Measurements from ENCODE around the gene ARHGEF10L.
A peak's percentile ranks its signal among the peaks of the same experiment; 100 is the strongest.

Gene ARHGEF10L

GRCh38 chr1:17531682-17532487, 7.6 kb upstream of the ARHGEF10L start:
- H3K4me3 ChIP-seq (ENCODE audit: low read length in 2 of 2), result no peak overlapping the region
- H3K9ac ChIP-seq (ENCODE audit: low read depth in 1 of 2, low read length in 2 of 2), result peak overlapping the region; percentile 38 to 70
- H3K27ac ChIP-seq (ENCODE audit: low read depth in 2 of 2, low read length in 2 of 2), result peak overlapping the region; percentile 93 to 94
- peaks cover 0 to 3% of the 10 kb centered on the region in 2 donors for H3K36me3 ChIP-seq (ENCODE audit: control insufficient read depth in 2 of 2, insufficient read depth in 2 of 2, low read length in 2 of 2)
- H3K9me3 ChIP-seq (ENCODE audit: control insufficient read depth in 2 of 2, low read length in 2 of 2), result no peaks in the 10 kb centered on the region
- no peaks in the 10 kb centered on the region for H3K27me3 ChIP-seq (ENCODE audit: control insufficient read depth in 2 of 2, insufficient read depth in 2 of 2, low read length in 2 of 2)
- H3K4me1 ChIP-seq (ENCODE audit: control insufficient read depth in 2 of 2, insufficient read depth in 2 of 2, low read length in 2 of 2), result peaks cover 28 to 41% of the 10 kb centered on the region in 2 donors

- Histone ChIP-seq H3K9me3 (ENCODE audit: control insufficient read depth in 2 of 2, low read length in 2 of 2) (no peaks in the 10 kb centered on the region), H3K27ac (ENCODE audit: low read depth in 2 of 2, low read length in 2 of 2) (peak overlapping the region; percentile 24 to 93), H3K4me3 (ENCODE audit: low read length in 2 of 2) (no peak overlapping the region), H3K27me3 (ENCODE audit: control insufficient read depth in 2 of 2, insufficient read depth in 2 of 2, low read length in 2 of 2) (no peaks in the 10 kb centered on the region), H3K4me1 (ENCODE audit: control insufficient read depth in 2 of 2, insufficient read depth in 2 of 2, low read length in 2 of 2) (peaks cover 20 to 33% of the 10 kb centered on the region in 2 donors), H3K9ac (ENCODE audit: low read depth in 1 of 2, low read length in 2 of 2) (no peak overlapping the region), H3K36me3 (ENCODE audit: control insufficient read depth in 2 of 2, insufficient read depth in 2 of 2, low read length in 2 of 2) (peaks cover 0 to 3% of the 10 kb centered on the region in 2 donors)
Observed at GRCh38 chr1:17533201-17533600, 6.3 kb upstream of the ARHGEF10L start.

- no peak overlapping the region for H3K4me3 ChIP-seq (ENCODE audit: low read length in 2 of 2)
- H3K27ac ChIP-seq (ENCODE audit: low read depth in 2 of 2, low read length in 2 of 2), result no peak overlapping the region
- H3K4me1 ChIP-seq (ENCODE audit: control insufficient read depth in 2 of 2, insufficient read depth in 2 of 2, low read length in 2 of 2), result peaks cover 24 to 38% of the 10 kb centered on the region in 2 donors
- no peaks in the 10 kb centered on the region for H3K9me3 ChIP-seq (ENCODE audit: control insufficient read depth in 2 of 2, low read length in 2 of 2)
- peaks cover 0 to 3% of the 10 kb centered on the region in 2 donors for H3K36me3 ChIP-seq (ENCODE audit: control insufficient read depth in 2 of 2, insufficient read depth in 2 of 2, low read length in 2 of 2)
- no peak overlapping the region for H3K9ac ChIP-seq (ENCODE audit: low read depth in 1 of 2, low read length in 2 of 2)
- H3K27me3 ChIP-seq (ENCODE audit: control insufficient read depth in 2 of 2, insufficient read depth in 2 of 2, low read length in 2 of 2), result no peaks in the 10 kb centered on the region
Observed at GRCh38 chr1:17535300-17535936, 4.1 kb upstream of the ARHGEF10L start.

GRCh38 chr1:17538010-17538409, 1.5 kb upstream of the ARHGEF10L start:
- Histone ChIP-seq H3K36me3 (ENCODE audit: control insufficient read depth in 2 of 2, insufficient read depth in 2 of 2, low read length in 2 of 2) (peaks cover 0 to 3% of the 10 kb centered on the region in 2 donors), H3K4me1 (ENCODE audit: control insufficient read depth in 2 of 2, insufficient read depth in 2 of 2, low read length in 2 of 2) (peaks cover 22 to 31% of the 10 kb centered on the region in 2 donors), H3K9me3 (ENCODE audit: control insufficient read depth in 2 of 2, low read length in 2 of 2) (no peaks in the 10 kb centered on the region), H3K4me3 (ENCODE audit: low read length in 2 of 2) (no peak overlapping the region), H3K9ac (ENCODE audit: low read depth in 1 of 2, low read length in 2 of 2) (no peak overlapping the region), H3K27ac (ENCODE audit: low read depth in 2 of 2, low read length in 2 of 2) (peak overlapping the region; percentile 22 to 43), H3K27me3 (ENCODE audit: control insufficient read depth in 2 of 2, insufficient read depth in 2 of 2, low read length in 2 of 2) (no peaks in the 10 kb centered on the region)

GRCh38 chr1:17538428-17539117, 925 bp upstream of the ARHGEF10L start:
- Histone ChIP-seq H3K36me3 (ENCODE audit: control insufficient read depth in 2 of 2, insufficient read depth in 2 of 2, low read length in 2 of 2) (peaks cover 0 to 3% of the 10 kb centered on the region in 2 donors), H3K9me3 (ENCODE audit: control insufficient read depth in 2 of 2, low read length in 2 of 2) (no peaks in the 10 kb centered on the region), H3K27me3 (ENCODE audit: control insufficient read depth in 2 of 2, insufficient read depth in 2 of 2, low read length in 2 of 2) (no peaks in the 10 kb centered on the region), H3K4me1 (ENCODE audit: control insufficient read depth in 2 of 2, insufficient read depth in 2 of 2, low read length in 2 of 2) (peaks cover 22 to 28% of the 10 kb centered on the region in 2 donors), H3K9ac (ENCODE audit: low read depth in 1 of 2, low read length in 2 of 2) (peak overlapping the region in 1 of 2 donors; percentile 76), H3K4me3 (ENCODE audit: low read length in 2 of 2) (peak overlapping the region in 1 of 2 donors; percentile 9), H3K27ac (ENCODE audit: low read depth in 2 of 2, low read length in 2 of 2) (peak overlapping the region; percentile 61 to 66)

- H3K9ac ChIP-seq (ENCODE audit: low read depth in 1 of 2, low read length in 2 of 2), result peak overlapping the region in 1 of 2 donors; percentile 76
Observed at GRCh38 chr1:17539118-17539476, 401 bp upstream of the ARHGEF10L start.

GRCh38 chr1:17540255-17541001, 930 bp downstream of the ARHGEF10L start:
- Histone ChIP-seq H3K27ac (ENCODE audit: low read depth in 2 of 2, low read length in 2 of 2) (peak overlapping the region; percentile 78 to 85), H3K9me3 (ENCODE audit: control insufficient read depth in 2 of 2, low read length in 2 of 2) (no peaks in the 10 kb centered on the region), H3K36me3 (ENCODE audit: control insufficient read depth in 2 of 2, insufficient read depth in 2 of 2, low read length in 2 of 2) (no peaks in the 10 kb centered on the region), H3K9ac (ENCODE audit: low read depth in 1 of 2, low read length in 2 of 2) (peak overlapping the region; percentile 79 to 95), H3K4me1 (ENCODE audit: control insufficient read depth in 2 of 2, insufficient read depth in 2 of 2, low read length in 2 of 2) (peaks cover 29 to 35% of the 10 kb centered on the region in 2 donors), H3K27me3 (ENCODE audit: control insufficient read depth in 2 of 2, insufficient read depth in 2 of 2, low read length in 2 of 2) (no peaks in the 10 kb centered on the region), H3K4me3 (ENCODE audit: low read length in 2 of 2) (peak overlapping the region; percentile 77 to 89)

More at GRCh38 chr1:17539118-17539476, 401 bp upstream of the ARHGEF10L start:
- H3K27ac ChIP-seq (ENCODE audit: low read depth in 2 of 2, low read length in 2 of 2), result peak overlapping the region; percentile 61 to 66
- H3K36me3 ChIP-seq (ENCODE audit: control insufficient read depth in 2 of 2, insufficient read depth in 2 of 2, low read length in 2 of 2), result peaks cover 0 to 3% of the 10 kb centered on the region in 2 donors
- H3K9me3 ChIP-seq (ENCODE audit: control insufficient read depth in 2 of 2, low read length in 2 of 2), result no peaks in the 10 kb centered on the region
- H3K4me1 ChIP-seq (ENCODE audit: control insufficient read depth in 2 of 2, insufficient read depth in 2 of 2, low read length in 2 of 2), result peaks cover 22 to 26% of the 10 kb centered on the region in 2 donors
- peak overlapping the region; percentile 9 to 59 for H3K4me3 ChIP-seq (ENCODE audit: low read length in 2 of 2)
- H3K27me3 ChIP-seq (ENCODE audit: control insufficient read depth in 2 of 2, insufficient read depth in 2 of 2, low read length in 2 of 2), result no peaks in the 10 kb centered on the region

- Histone ChIP-seq H3K27me3 (ENCODE audit: control insufficient read depth in 2 of 2, insufficient read depth in 2 of 2, low read length in 2 of 2) (no peaks in the 10 kb centered on the region), H3K36me3 (ENCODE audit: control insufficient read depth in 2 of 2, insufficient read depth in 2 of 2, low read length in 2 of 2) (no peaks in the 10 kb centered on the region), H3K4me1 (ENCODE audit: control insufficient read depth in 2 of 2, insufficient read depth in 2 of 2, low read length in 2 of 2) (peaks cover 34 to 43% of the 10 kb centered on the region in 2 donors), H3K4me3 (ENCODE audit: low read length in 2 of 2) (no peak overlapping the region), H3K9ac (ENCODE audit: low read depth in 1 of 2, low read length in 2 of 2) (no peak overlapping the region), H3K9me3 (ENCODE audit: control insufficient read depth in 2 of 2, low read length in 2 of 2) (no peaks in the 10 kb centered on the region), H3K27ac (ENCODE audit: low read depth in 2 of 2, low read length in 2 of 2) (peak overlapping the region; percentile 74 to 81)
Observed at GRCh38 chr1:17542645-17543044, 3.1 kb downstream of the ARHGEF10L start.

GRCh38 chr1:17544776-17545350, 5.4 kb downstream of the ARHGEF10L start:
- Histone ChIP-seq H3K9me3 (ENCODE audit: control insufficient read depth in 2 of 2, low read length in 2 of 2) (no peaks in the 10 kb centered on the region), H3K4me3 (ENCODE audit: low read length in 2 of 2) (no peak overlapping the region), H3K27ac (ENCODE audit: low read depth in 2 of 2, low read length in 2 of 2) (peak overlapping the region; percentile 58 to 82), H3K27me3 (ENCODE audit: control insufficient read depth in 2 of 2, insufficient read depth in 2 of 2, low read length in 2 of 2) (no peaks in the 10 kb centered on the region), H3K36me3 (ENCODE audit: control insufficient read depth in 2 of 2, insufficient read depth in 2 of 2, low read length in 2 of 2) (no peaks in the 10 kb centered on the region), H3K9ac (ENCODE audit: low read depth in 1 of 2, low read length in 2 of 2) (peak overlapping the region in 1 of 2 donors; percentile 45), H3K4me1 (ENCODE audit: control insufficient read depth in 2 of 2, insufficient read depth in 2 of 2, low read length in 2 of 2) (peaks cover 27 to 37% of the 10 kb centered on the region in 2 donors)

Data from mucosa of rectum (tissue), 2 donors.